GM10266 (cell line): ENCODE results near the gene RANGAP1.

Experiments used
- DNase-seq: peaks from one replicate; pipeline ENCODE4 v3.0.0; 2012; ENCODE audit errors: extremely low spot score
- CTCF ChIP-seq: IDR thresholded peaks from 2 replicates; pipeline ENCODE4 v1.5.1; 2012; ENCODE audit warnings: mild to moderate bottlenecking, low read depth; ENCODE audit not compliant: control insufficient read depth, insufficient read depth; ENCODE audit errors: missing control alignments

RANGAP1 gene

GRCh38 chr22:41327124-41327523 is 41.1 kb upstream of the RANGAP1 start:
- no peak for DNase-seq
- no peak for TF ChIP-seq CTCF

GRCh38 chr22:41324821-41325528 is 39.0 kb upstream of the RANGAP1 start:
- no peak for TF ChIP-seq CTCF
- DNase-seq, result no peak

GRCh38 chr22:41320416-41321240 is 34.6 kb upstream of the RANGAP1 start:
- no peak for TF ChIP-seq CTCF

GRCh38 chr22:41315586-41315985 is 29.6 kb upstream of the RANGAP1 start:
- TF ChIP-seq CTCF, result no peak
- DNase-seq, result no peak

More at GRCh38 chr22:41320416-41321240, 34.6 kb upstream of the RANGAP1 start:
- DNase-seq, result no peak

- no peak for TF ChIP-seq CTCF
These were observed 28.8 kb upstream of the RANGAP1 start for GRCh38 chr22:41314821-41315220.

GRCh38 chr22:41311487-41311886 is 25.5 kb upstream of the RANGAP1 start:
- no peak for TF ChIP-seq CTCF
- DNase-seq, result no peak

More at GRCh38 chr22:41314821-41315220, 28.8 kb upstream of the RANGAP1 start:
- DNase-seq, result no peak

GRCh38 chr22:41310336-41310735 is 24.3 kb upstream of the RANGAP1 start:
- no peak for DNase-seq
- TF ChIP-seq CTCF, result no peak
